Naive thymus-derived CD8-positive, alpha-beta T cell (primary cell): ENCODE measurements around the gene CTPS2. TPM values are rescaled to one million over a fixed set of nuclear protein-coding genes. Genes with fewer than 3 reads are reported as not detected.
A peak's percentile ranks its signal among the peaks of the same experiment; 100 is the strongest.
"Not testable (repeated sequence)": the region's sequence is repeated elsewhere in the genome, so short reads cannot be mapped to it uniquely, and the experiment has no call there.

ENCODE experiments used
- ATAC-seq, 2 donors: fragments of 150-1000 bp; cut with Tn5 transposase in 1 of 2; sonication (Bioruptor Pico), chemical (Tn5 transposase) in 1 of 2; 1 replicate in 1 of 2; 2 replicates in 1 of 2; pipeline ENCODE4 v1.10.0; 2021; ENCODE audit warnings: mild to moderate bottlenecking in 2 of 2, moderate library complexity in 2 of 2
- POLR2A ChIA-PET: fragments of 350-600 bp; sonication (Branson Sonifier 250); formaldehyde crosslinking; loops from one replicate; lab custom pipeline; 2021; ENCODE audit warnings: antibody characterized with exemption; lab: Charles Lee
- DNase-seq, 10 donors: peaks; one replicate each; pipeline versions ENCODE4 v3.0.0 to v3.0.0-alpha.2; 2020 to 2022
- H3K27ac Mint-ChIP-seq, 10 donors: one replicate each; pipeline ENCODE4 v1.8.0; 2020 to 2022; ENCODE audit warnings: mild to moderate bottlenecking in 10 of 10, mixed read lengths in 10 of 10, moderate library complexity in 4 of 10, inconsistent platforms in 1 of 10
- H3K27me3 Mint-ChIP-seq, 5 donors: one replicate each; pipeline ENCODE4 v1.8.0; 2021 to 2022; ENCODE audit warnings: mixed read lengths in 5 of 5
- H3K36me3 Mint-ChIP-seq, 3 donors: one replicate each; pipeline ENCODE4 v1.8.0; 2020 to 2022; ENCODE audit warnings: mixed read lengths in 3 of 3, mild to moderate bottlenecking in 2 of 3, inconsistent platforms in 1 of 3
- H3K4me1 Mint-ChIP-seq, 4 donors: one replicate each; pipeline ENCODE4 v1.8.0; 2021 to 2022; ENCODE audit warnings: mixed read lengths in 4 of 4
- H3K4me3 Mint-ChIP-seq, 10 donors: one replicate each; pipeline ENCODE4 v1.8.0; 2020 to 2022; ENCODE audit warnings: mild to moderate bottlenecking in 10 of 10, mixed read lengths in 10 of 10, moderate library complexity in 6 of 10, inconsistent platforms in 1 of 10
- H3K9me3 Mint-ChIP-seq, 9 donors: one replicate each; pipeline ENCODE4 v1.8.0; 2020 to 2022; ENCODE audit warnings: mixed read lengths in 9 of 9, mild to moderate bottlenecking in 3 of 9, inconsistent platforms in 1 of 9, moderate library complexity in 1 of 9
- polyA plus RNA-seq, 3 donors: library from polyadenylated mRNA; unstranded; fragments of 300-500 nt; fragmentation: Illumina TruSeq; gene quantifications; one replicate each; pipeline ENCODE4 v1.2.3, GENCODE V29; 2021
- total RNA-seq, 8 experiments: library from RNA in 2 of 8; stranded (reverse) in 2 of 8; gene quantifications; one replicate each; pipeline ENCODE4 v1.2.3 and lab custom pipeline; 2021 to 2026

CTPS2 gene
- total and polyA plus RNA-seq, 5 experiments from 2014 or later, result 4.3 to 8.2 (median 5.0) TPM

- no peak for DNase-seq
- H3K9me3 Mint-ChIP-seq, result no peaks in the 10 kb centered on the region
- POLR2A ChIA-PET, result interaction anchor here (0.6 kb wide), 1 partner anchor 1181 kb away, joined by 4 read pairs; no protein-coding TSS in a partner anchor
- ATAC-seq, result no peak
- H3K27me3 Mint-ChIP-seq, result no peaks in the 10 kb centered on the region
- peaks cover 8 to 25% (median 12%) of the 10 kb centered on the region in 3 donors for H3K36me3 Mint-ChIP-seq
- H3K27ac Mint-ChIP-seq, result peak overlapping the region in 1 of 10 donors; percentile 66
- no peak overlapping the region for H3K4me3 Mint-ChIP-seq
- peaks cover 2 to 4% (median 4%) of the 10 kb centered on the region in 4 donors for H3K4me1 Mint-ChIP-seq
Observed at GRCh38 chrX:16612257-16612897, 100.1 kb downstream of the CTPS2 start.

- POLR2A ChIA-PET, DNase-seq, H3K27ac Mint-ChIP-seq, H3K4me3 Mint-ChIP-seq, H3K27me3 Mint-ChIP-seq, H3K9me3 Mint-ChIP-seq, ATAC-seq: not testable (repeated sequence)
- peaks cover 3 to 17% (median 12%) of the 10 kb centered on the region in 4 donors for H3K4me1 Mint-ChIP-seq
- peaks cover 8 to 17% (median 9%) of the 10 kb centered on the region in 3 donors for H3K36me3 Mint-ChIP-seq
Observed at GRCh38 chrX:16610654-16611053, 101.8 kb downstream of the CTPS2 start.

GRCh38 chrX:16610121-16610621 lies 102.3 kb downstream of the CTPS2 start:
- H3K27me3 Mint-ChIP-seq, result no peaks in the 10 kb centered on the region
- H3K9me3 Mint-ChIP-seq, result no peaks in the 10 kb centered on the region
- H3K4me3 Mint-ChIP-seq, result no peak overlapping the region
- H3K4me1 Mint-ChIP-seq, result peaks cover 3 to 19% (median 13%) of the 10 kb centered on the region in 4 donors
- H3K36me3 Mint-ChIP-seq, result peaks cover 8 to 17% (median 9%) of the 10 kb centered on the region in 3 donors
- ATAC-seq, result no peak
- POLR2A ChIA-PET, result no interaction called here
- H3K27ac Mint-ChIP-seq, result no peak overlapping the region
- no peak for DNase-seq

- Mint-ChIP-seq H3K36me3 (peaks cover 0 to 6% (median 0%) of the 10 kb centered on the region in 3 donors), H3K27me3 (no peaks in the 10 kb centered on the region), H3K4me3 (no peak overlapping the region), H3K9me3 (no peaks in the 10 kb centered on the region), H3K4me1 (peaks cover 7 to 43% (median 31%) of the 10 kb centered on the region in 4 donors), H3K27ac (peak overlapping the region in 5 of 10 donors; percentile 2 to 79 (median 46))
- DNase-seq (no peak), ATAC-seq (no peak)
- POLR2A ChIA-PET, result interaction anchor here (0.6 to 1.4 kb wide), 2 partner anchors 11 to 87 kb away, joined by 3 read pairs; no protein-coding TSS in a partner anchor
Observed at GRCh38 chrX:16606142-16606720, 106.2 kb downstream of the CTPS2 start.

GRCh38 chrX:16604337-16604736 lies 108.1 kb downstream of the CTPS2 start:
- DNase-seq (no peak), ATAC-seq (no peak)
- peak overlapping the region; percentile 42 to 84 (median 78) for H3K4me3 Mint-ChIP-seq
- no peaks in the 10 kb centered on the region for H3K27me3 Mint-ChIP-seq
- peaks cover 0 to 4% (median 4%) of the 10 kb centered on the region in 3 donors for H3K36me3 Mint-ChIP-seq
- peaks cover 7 to 43% (median 31%) of the 10 kb centered on the region in 4 donors for H3K4me1 Mint-ChIP-seq
- H3K27ac Mint-ChIP-seq, result peak overlapping the region; percentile 72 to 97 (median 92)
- POLR2A ChIA-PET, result no interaction called here
- H3K9me3 Mint-ChIP-seq, result no peaks in the 10 kb centered on the region

- no peaks in the 10 kb centered on the region for H3K27me3 Mint-ChIP-seq
- POLR2A ChIA-PET, result no interaction called here
- DNase-seq (peak in 3 of 10 donors; percentile 9 to 23 (median 14)), ATAC-seq (peak; percentile 47 to 68)
- peak overlapping the region; percentile 72 to 97 (median 92) for H3K27ac Mint-ChIP-seq
- H3K9me3 Mint-ChIP-seq, result no peaks in the 10 kb centered on the region
- peak overlapping the region; percentile 34 to 84 (median 78) for H3K4me3 Mint-ChIP-seq
- peaks cover 0 to 4% (median 4%) of the 10 kb centered on the region in 3 donors for H3K36me3 Mint-ChIP-seq
- H3K4me1 Mint-ChIP-seq, result peaks cover 7 to 43% (median 31%) of the 10 kb centered on the region in 4 donors
Observed at GRCh38 chrX:16603822-16604221, 108.6 kb downstream of the CTPS2 start.

GRCh38 chrX:16603235-16603634 lies 109.2 kb downstream of the CTPS2 start:
- H3K27me3 Mint-ChIP-seq, ATAC-seq, POLR2A ChIA-PET, H3K36me3 Mint-ChIP-seq, DNase-seq, H3K9me3 Mint-ChIP-seq: not testable (repeated sequence)
- Mint-ChIP-seq H3K27ac (peak overlapping the region in 6 of 10 donors; percentile 92 to 97 (median 93)), H3K4me1 (peaks cover 7 to 43% (median 31%) of the 10 kb centered on the region in 4 donors), H3K4me3 (peak overlapping the region in 7 of 10 donors; percentile 62 to 84 (median 79))

GRCh38 chrX:16601885-16602284 lies 110.6 kb downstream of the CTPS2 start:
- Mint-ChIP-seq H3K36me3 (peaks cover 2 to 4% (median 4%) of the 10 kb centered on the region in 3 donors), H3K27me3 (no peaks in the 10 kb centered on the region), H3K4me3 (no peak overlapping the region), H3K4me1 (peaks cover 7 to 34% (median 23%) of the 10 kb centered on the region in 4 donors), H3K9me3 (no peaks in the 10 kb centered on the region), H3K27ac (peak overlapping the region in 5 of 10 donors; percentile 8 to 60 (median 38))
- POLR2A ChIA-PET, result no interaction called here
- ATAC-seq (no peak), DNase-seq (no peak)

GRCh38 chrX:16594490-16594889 lies 118.0 kb downstream of the CTPS2 start:
- H3K9me3 Mint-ChIP-seq, result no peaks in the 10 kb centered on the region
- no peaks in the 10 kb centered on the region for H3K27me3 Mint-ChIP-seq
- DNase-seq (no peak), ATAC-seq (no peak)
- POLR2A ChIA-PET, result no interaction called here
- H3K36me3 Mint-ChIP-seq, result peaks cover 2 to 10% (median 9%) of the 10 kb centered on the region in 3 donors
- peaks cover 3 to 17% (median 14%) of the 10 kb centered on the region in 4 donors for H3K4me1 Mint-ChIP-seq
- H3K27ac Mint-ChIP-seq, result peak overlapping the region in 2 of 10 donors; percentile 65 to 66
- H3K4me3 Mint-ChIP-seq, result no peak overlapping the region

GRCh38 chrX:16593801-16594200 lies 118.7 kb downstream of the CTPS2 start:
- Mint-ChIP-seq H3K27me3 (no peaks in the 10 kb centered on the region), H3K4me3 (peak overlapping the region in 6 of 10 donors; percentile 7 to 69 (median 50)), H3K36me3 (peaks cover 8 to 16% (median 10%) of the 10 kb centered on the region in 3 donors), H3K4me1 (peaks cover 3 to 17% (median 14%) of the 10 kb centered on the region in 4 donors), H3K27ac (peak overlapping the region in 6 of 10 donors; percentile 9 to 73 (median 28)), H3K9me3 (no peaks in the 10 kb centered on the region)
- POLR2A ChIA-PET, result no interaction called here
- ATAC-seq (no peak), DNase-seq (no peak)

- no peaks in the 10 kb centered on the region for H3K27me3 Mint-ChIP-seq
- peaks cover 10 to 25% (median 14%) of the 10 kb centered on the region in 3 donors for H3K36me3 Mint-ChIP-seq
- POLR2A ChIA-PET, result no interaction called here
- H3K4me1 Mint-ChIP-seq, result peaks cover 3 to 17% (median 14%) of the 10 kb centered on the region in 4 donors
- ATAC-seq, result no peak
- H3K27ac Mint-ChIP-seq, result no peak overlapping the region
- no peak overlapping the region for H3K4me3 Mint-ChIP-seq
- no peaks in the 10 kb centered on the region for H3K9me3 Mint-ChIP-seq
- no peak for DNase-seq
Observed at GRCh38 chrX:16592194-16592770, 120.2 kb downstream of the CTPS2 start.

- Mint-ChIP-seq H3K4me3 (no peak overlapping the region), H3K27me3 (no peaks in the 10 kb centered on the region), H3K9me3 (no peaks in the 10 kb centered on the region), H3K4me1 (peaks cover 3 to 17% (median 14%) of the 10 kb centered on the region in 4 donors), H3K27ac (no peak overlapping the region), H3K36me3 (peaks cover 10 to 25% (median 14%) of the 10 kb centered on the region in 3 donors)
- POLR2A ChIA-PET, result no interaction called here
- ATAC-seq, result no peak
- no peak for DNase-seq
Observed at GRCh38 chrX:16589826-16590225, 122.6 kb downstream of the CTPS2 start.
